ENCODE results near the gene KPNA3.

DNA sequence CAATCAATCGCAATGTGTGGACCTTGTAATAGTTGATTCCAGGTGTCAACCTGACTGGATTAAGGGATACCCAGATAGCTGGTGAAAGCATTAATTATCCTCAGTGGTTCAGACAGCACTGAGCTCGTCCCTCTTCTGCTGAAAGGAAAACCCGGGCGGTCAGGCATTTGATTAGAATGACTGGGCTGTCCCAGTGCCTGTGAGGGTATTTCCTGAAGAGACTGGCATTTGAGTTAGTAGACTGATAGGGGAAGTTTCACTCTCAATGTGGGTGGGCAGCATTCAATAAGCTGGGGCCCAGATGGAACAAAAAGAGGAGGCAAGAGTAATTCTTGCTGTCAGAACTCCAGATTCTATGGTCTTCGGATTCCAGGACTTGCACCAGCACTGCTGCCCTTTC lies 31.9 kb downstream of the KPNA3 start:
- TF ChIP-seq CTCF (conservative IDR thresholded peaks at IDR 0.05; ENCODE audit: low read length) (no peak), EZH2phosphoT487 (IDR thresholded peaks at IDR 0.05; ENCODE audit: borderline replicate concordance) (no peak)

Measured in Loucy (cell line).